Hematopoietic multipotent progenitor cell treated with erythropoietin and hydrocortisone succinate and interleukin-3 and kit ligand, for 17 days (in vitro differentiated cells): ENCODE data around the gene SAPCD2.

Experiments used
- DNase-seq: peaks from one replicate; pipeline ENCODE4 v3.0.0-alpha.2; 2015; ENCODE audit warnings: low spot score

SAPCD2 gene

DNA sequence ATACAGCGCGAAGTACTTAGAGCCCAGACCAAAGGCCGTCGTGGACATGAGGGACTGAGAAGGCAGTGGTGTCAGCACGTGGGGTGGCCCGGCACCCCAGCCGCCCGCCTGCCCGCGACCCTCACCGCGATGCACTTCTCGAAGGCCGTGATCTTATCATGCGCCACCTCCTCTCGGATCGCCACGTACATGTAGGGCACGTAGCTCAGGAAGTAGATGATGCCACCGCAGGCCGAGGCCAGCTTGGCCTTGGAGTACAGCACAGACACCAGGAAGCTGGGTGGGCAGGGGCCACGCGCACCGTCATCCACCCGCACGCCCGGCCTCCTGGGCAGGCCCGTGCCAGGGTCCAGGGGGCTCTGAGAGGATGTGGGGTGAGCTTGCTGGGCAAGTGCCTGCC is 53.3 kb downstream of the SAPCD2 start:
- DNase-seq = no peak

DNA sequence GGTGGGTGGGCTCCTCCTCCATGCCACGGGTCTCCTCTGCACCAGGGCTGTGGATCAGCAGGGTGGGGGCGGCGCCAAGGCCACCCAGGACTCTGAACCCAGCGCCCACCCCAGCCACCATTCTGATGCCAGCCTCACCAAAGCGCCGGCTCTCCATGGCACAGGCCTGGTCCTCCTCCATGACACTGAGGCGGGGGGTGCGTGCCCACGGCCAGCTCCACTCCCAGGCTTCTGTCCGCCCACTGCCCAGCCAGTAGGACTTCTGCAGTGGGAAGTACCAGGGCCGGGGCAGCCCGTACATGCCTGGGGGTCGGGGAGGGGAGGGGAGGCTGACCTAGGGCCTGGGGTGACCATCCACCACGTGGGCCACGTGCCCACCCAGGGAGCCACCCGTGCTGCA is 53.9 kb downstream of the SAPCD2 start:
- DNase-seq = no peak

GRCh38 chr9:137015976-137016375 is 54.4 kb downstream of the SAPCD2 start:
- no peak for DNase-seq

GRCh38 chr9:137015540-137015930 is 54.8 kb downstream of the SAPCD2 start:
- no peak for DNase-seq

- DNase-seq = no peak
Observed at GRCh38 chr9:137014776-137015539, 55.4 kb downstream of the SAPCD2 start.

DNA sequence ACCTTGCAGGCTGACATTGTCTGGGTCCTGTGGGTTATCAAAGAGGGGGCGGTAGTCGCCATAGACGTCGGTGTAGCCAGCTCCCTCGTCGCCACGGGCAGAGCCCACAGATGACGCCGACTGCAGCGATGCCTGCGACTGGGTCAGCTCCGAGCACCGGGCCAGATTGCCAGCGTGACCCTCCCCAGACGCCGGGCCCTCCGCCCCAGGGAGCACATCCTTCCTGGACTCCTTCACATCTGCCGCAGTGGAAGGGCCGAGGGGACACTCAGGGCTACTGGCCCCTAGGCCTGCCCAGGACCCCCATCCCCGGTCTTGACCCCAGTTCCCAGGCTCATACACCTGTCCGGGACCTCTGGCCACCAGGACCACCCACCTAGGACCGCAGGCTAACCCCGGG is 56.2 kb downstream of the SAPCD2 start:
- no peak for DNase-seq

DNA sequence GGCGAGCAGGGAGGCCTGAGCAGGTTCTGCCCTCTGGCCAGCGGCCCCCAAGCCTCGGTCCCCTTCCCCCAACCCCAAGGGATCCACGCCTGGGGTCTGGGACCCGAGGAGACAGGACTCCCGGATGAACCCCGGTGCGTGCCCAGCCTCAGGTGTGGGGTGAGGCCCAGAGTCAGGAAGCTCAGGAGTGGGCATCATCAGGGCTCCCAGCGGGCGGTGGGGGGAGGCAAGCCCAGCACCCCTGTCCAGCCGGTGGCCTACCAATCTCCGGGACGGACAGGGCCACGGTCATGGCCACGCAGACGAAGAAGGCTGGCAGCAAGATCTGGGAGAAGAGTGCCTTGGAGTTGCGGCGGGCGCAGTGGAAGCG is 56.8 kb downstream of the SAPCD2 start:
- no peak for DNase-seq

DNA sequence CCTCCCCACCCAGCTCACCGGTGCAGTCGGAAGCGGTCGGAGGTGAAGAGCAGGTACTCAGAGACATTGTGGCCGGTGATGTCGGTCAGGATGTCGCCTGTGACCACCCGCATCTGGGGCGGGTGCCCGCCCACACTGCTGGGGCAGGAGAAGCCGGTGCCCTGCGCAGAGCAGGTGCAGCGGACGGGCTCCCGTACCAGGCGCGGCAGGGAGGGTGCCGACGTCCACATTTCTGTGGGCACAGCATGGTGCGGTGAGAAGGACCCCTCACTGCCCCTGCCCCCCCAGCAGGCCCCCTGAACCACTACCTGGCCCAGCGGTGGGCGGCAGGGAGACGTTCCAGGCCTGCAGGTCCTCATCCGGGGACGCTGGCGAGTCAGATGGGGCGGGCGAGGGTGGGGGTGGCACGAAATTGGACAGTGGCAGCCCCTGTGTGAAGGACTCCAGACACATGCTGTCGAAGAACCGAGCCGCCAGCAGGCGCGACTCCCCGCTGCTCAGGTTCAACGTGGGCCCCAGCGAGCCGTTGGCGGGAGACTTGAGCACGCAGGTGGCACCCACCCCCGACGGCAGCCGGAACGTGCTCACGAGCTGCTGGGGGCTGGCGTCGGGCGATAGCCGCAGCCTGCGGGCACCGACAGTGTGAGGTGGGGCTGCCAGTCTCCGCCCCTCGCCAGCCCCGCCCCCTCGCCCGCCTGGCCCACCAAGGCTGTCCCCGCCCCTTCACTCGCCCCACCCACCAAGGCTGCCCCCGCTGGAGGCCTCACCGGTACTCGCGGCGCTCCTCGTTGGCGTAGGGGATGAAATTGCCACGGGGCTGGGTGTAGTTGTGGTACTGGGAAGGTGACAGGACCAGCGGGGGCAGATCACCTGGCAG is 57.4 kb downstream of the SAPCD2 start:
- DNase-seq = no peak
